Upper lobe of left lung (tissue), 4 donors: Measurements from ENCODE around the gene ARMS2.

ENCODE experiments used
- CTCF ChIP-seq, 6 experiments: fragments of 450-650 bp in 4 of 6; fragments of 200-600 bp in 2 of 6; sonication (generic) in 2 of 6; IDR thresholded peaks; one replicate each; pipeline ENCODE4 v1.5.1; 2016 to 2019; ENCODE audit warnings: antibody characterized with exemption in 6 of 6
- POLR2A ChIP-seq, 4 donors: fragments of 450-650 bp; IDR thresholded peaks; one replicate each; pipeline ENCODE4 v1.5.1; 2016 to 2017; ENCODE audit warnings: antibody characterized with exemption in 4 of 4, mild to moderate bottlenecking in 2 of 4
- POLR2AphosphoS5 ChIP-seq, 2 donors: sonication (generic); formaldehyde crosslinking; IDR thresholded peaks; one replicate each; pipeline ENCODE4 v1.5.1; 2017; ENCODE audit warnings: antibody characterized with exemption in 2 of 2

- TF ChIP-seq POLR2AphosphoS5 (IDR thresholded peaks at IDR 0.05) (no peak), CTCF (IDR thresholded peaks at IDR 0.05) (no peak), POLR2A (IDR thresholded peaks at IDR 0.05) (no peak)
Observed at GRCh38 chr10:122475100-122475499, 20.6 kb downstream of the ARMS2 start.
